Uterus (tissue), 4 donors: Measurements from ENCODE around the gene BCOR. TPM values are rescaled to one million over a fixed set of nuclear protein-coding genes. Genes with fewer than 3 reads are reported as not detected.
A peak's percentile ranks its signal among the peaks of the same experiment; 100 is the strongest.

Source experiments
- DNase-seq, 2 donors: peaks; one replicate each; pipeline ENCODE4 v3.0.0-alpha.2; 2019 to 2020
- H3K27ac ChIP-seq, 2 donors: fragments of 200-600 bp; sonication (generic); 1 replicate in 1 of 2; 2 replicates in 1 of 2; pipeline ENCODE4 v1.5.1; 2016 to 2018
- H3K27me3 ChIP-seq, 2 donors: fragments of 200-600 bp; sonication (generic); one replicate each; pipeline ENCODE4 v1.5.1; 2018 to 2019; ENCODE audit warnings: control low read depth in 1 of 2
- H3K36me3 ChIP-seq, 2 donors: fragments of 200-600 bp; sonication (generic); one replicate each; pipeline ENCODE4 v1.5.1; 2019; ENCODE audit warnings: control low read depth in 1 of 2
- H3K4me1 ChIP-seq, 2 donors: fragments of 200-600 bp; sonication (generic); one replicate each; pipeline ENCODE4 v1.5.1; 2018 to 2019; ENCODE audit warnings: control low read depth in 1 of 2
- H3K4me3 ChIP-seq, 2 donors: fragments of 200-600 bp; sonication (generic); 1 replicate in 1 of 2; 2 replicates in 1 of 2; pipeline ENCODE4 v1.5.1; 2018 to 2019; ENCODE audit warnings: mild to moderate bottlenecking in 1 of 2
- H3K9me3 ChIP-seq, 2 donors: fragments of 200-600 bp; sonication (generic); one replicate each; pipeline ENCODE4 v1.5.1; 2019; ENCODE audit warnings: control low read depth in 1 of 2
- CTCF ChIP-seq, 4 experiments: fragments of 200-600 bp in 2 of 4; fragments of 450-650 bp in 2 of 4; sonication (generic) in 2 of 4; IDR thresholded peaks; one replicate each; pipeline ENCODE4 v1.5.1; 2016 to 2019; ENCODE audit warnings: antibody characterized with exemption in 4 of 4, mild to moderate bottlenecking in 2 of 4, moderate library complexity in 1 of 4
- POLR2A ChIP-seq, 2 donors: fragments of 450-650 bp; IDR thresholded peaks; one replicate each; pipeline ENCODE4 v1.6.1; 2016; ENCODE audit warnings: antibody characterized with exemption in 2 of 2, mild to moderate bottlenecking in 1 of 2, moderate library complexity in 1 of 2
- intact Hi-C: fragments of 100-400 bp; cut with DNase I; formaldehyde crosslinking; loops from one replicate; pipeline ENCODE4 v1.15.1; 2023; ENCODE audit warnings: low total_unique reads
- total RNA-seq, 4 donors: library from RNA; depleted of rRNA in 3 of 4; stranded (reverse); fragments of >200 nt in 3 of 4; gene quantifications; one replicate each; pipeline versions ENCODE4 v1.1.0 to v1.2.4, GENCODE V29; 2014 to 2023
- donor health status: DM: yes; HTN: yes; CAD: no.

Gene BCOR
- total RNA-seq, 4 donors from 2014 or later: 10.0 to 42.4 (median 26.4) TPM

DNA sequence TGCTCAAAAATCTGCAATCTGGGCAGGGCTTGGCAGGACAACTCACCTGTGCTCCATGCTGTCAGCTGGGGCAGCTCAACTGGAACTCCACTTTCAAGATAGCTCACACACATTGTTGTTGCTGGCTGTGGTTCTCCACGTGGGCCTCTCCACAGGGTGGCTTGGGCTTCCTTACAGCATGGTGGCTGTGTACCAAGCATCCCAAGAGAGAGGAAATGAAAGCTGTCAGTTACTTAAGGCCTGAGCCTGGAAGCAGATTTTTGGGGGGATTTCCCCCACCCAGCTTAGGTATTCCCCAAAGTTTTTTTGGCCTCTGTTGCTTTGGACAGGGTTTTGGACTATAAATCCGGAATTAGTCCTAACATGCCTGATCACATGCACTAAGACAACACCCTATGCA is 81.0 kb downstream of the BCOR start:
- TF ChIP-seq POLR2A (IDR thresholded peaks at IDR 0.05) (no peak), CTCF (IDR thresholded peaks at IDR 0.05) (no peak)
- Histone ChIP-seq H3K27me3 (no peaks in the 10 kb centered on the region), H3K36me3 (no peaks in the 10 kb centered on the region), H3K4me1 (no peaks in the 10 kb centered on the region), H3K4me3 (no peak overlapping the region), H3K9me3 (no peaks in the 10 kb centered on the region), H3K27ac (no peak overlapping the region)
- intact Hi-C loops: loop anchor here (10.0 kb wide), 2 partner anchors 88 to 248 kb away; no protein-coding TSS in a partner anchor
- no peak for DNase-seq

- H3K4me3 ChIP-seq: no peak overlapping the region
- DNase-seq: no peak
- H3K4me1 ChIP-seq: no peaks in the 10 kb centered on the region
- H3K36me3 ChIP-seq: no peaks in the 10 kb centered on the region
- no peaks in the 10 kb centered on the region for H3K9me3 ChIP-seq
- H3K27ac ChIP-seq: no peak overlapping the region
- no peaks in the 10 kb centered on the region for H3K27me3 ChIP-seq
- intact Hi-C loops: loop anchor here (10.0 kb wide), 2 partner anchors 89 to 249 kb away; no protein-coding TSS in a partner anchor
- TF ChIP-seq CTCF (IDR thresholded peaks at IDR 0.05) (no peak), POLR2A (IDR thresholded peaks at IDR 0.05) (no peak)
Measured at GRCh38 chrX:40015693-40016092, 82.1 kb downstream of the BCOR start.

DNA sequence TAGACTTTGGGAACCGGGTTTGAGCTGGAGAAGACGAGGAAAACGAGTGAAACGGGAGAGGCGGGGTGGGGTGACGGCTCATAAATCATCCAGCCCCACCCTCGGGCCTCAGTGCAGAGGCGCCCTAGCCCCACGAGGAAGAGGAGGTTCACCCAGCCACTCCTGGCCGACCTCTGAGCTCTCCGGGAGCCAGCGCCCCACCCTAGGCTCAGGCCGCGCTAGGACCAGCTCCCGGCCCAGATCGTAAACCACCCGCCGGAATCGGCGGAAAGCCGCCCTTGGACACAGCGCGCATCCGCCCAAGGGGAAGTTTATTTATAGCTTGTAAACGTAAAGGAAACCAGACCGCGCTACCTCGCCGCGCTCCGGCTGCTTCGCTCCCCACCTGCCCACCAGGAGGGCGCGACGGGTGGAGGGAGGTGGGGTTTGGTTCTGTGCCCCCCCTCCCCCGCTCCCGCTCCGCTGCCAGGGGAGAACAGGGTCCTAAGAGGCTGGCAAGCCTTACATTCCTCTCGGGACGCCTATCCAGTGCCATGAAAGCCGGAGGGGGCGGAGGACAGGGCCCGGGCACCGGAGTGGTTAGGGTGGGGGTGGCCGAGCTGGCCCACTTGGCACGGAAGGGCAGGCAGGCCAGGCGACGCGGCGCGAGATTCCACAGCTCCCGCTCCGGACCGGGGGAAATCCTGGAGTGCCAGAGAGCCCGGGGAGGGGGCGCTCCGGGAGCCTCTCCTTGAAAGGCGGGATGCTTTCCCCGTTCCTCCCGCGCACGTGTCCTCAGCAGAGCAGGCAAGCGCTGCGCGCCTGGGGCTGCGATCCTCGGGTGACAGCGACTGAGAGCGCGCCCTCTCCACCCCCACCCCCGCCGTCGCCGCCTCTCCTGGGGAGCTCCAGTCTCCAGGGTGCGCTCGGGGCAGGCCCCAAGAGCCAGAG is 84.2 kb downstream of the BCOR start:
- H3K9me3 ChIP-seq: no peaks in the 10 kb centered on the region
- H3K4me3 ChIP-seq: peak overlapping the region; percentile 53 to 56
- no peaks in the 10 kb centered on the region for H3K36me3 ChIP-seq
- TF ChIP-seq CTCF (IDR thresholded peaks at IDR 0.05): no peak
- peak in 1 of 2 donors; percentile 25 for TF ChIP-seq POLR2A (IDR thresholded peaks at IDR 0.05)
- intact Hi-C loops: loop anchor here (5.0 to 10.0 kb wide), 3 partner anchors 91 to 251 kb away; no protein-coding TSS in a partner anchor
- peak; percentile 76 to 77 for DNase-seq
- H3K27ac ChIP-seq: peak overlapping the region; percentile 84 to 93
- no peaks in the 10 kb centered on the region for H3K4me1 ChIP-seq
- no peaks in the 10 kb centered on the region for H3K27me3 ChIP-seq

- TF ChIP-seq POLR2A (IDR thresholded peaks at IDR 0.05) (no peak), CTCF (IDR thresholded peaks at IDR 0.05) (no peak)
- H3K27me3 ChIP-seq: no peaks in the 10 kb centered on the region
- no peaks in the 10 kb centered on the region for H3K36me3 ChIP-seq
- intact Hi-C loops: loop anchor here (5.0 to 10.0 kb wide), 3 partner anchors 92 to 252 kb away; no protein-coding TSS in a partner anchor
- H3K9me3 ChIP-seq: no peaks in the 10 kb centered on the region
- no peaks in the 10 kb centered on the region for H3K4me1 ChIP-seq
- no peak for DNase-seq
- H3K4me3 ChIP-seq: peak overlapping the region; percentile 53 to 56
- H3K27ac ChIP-seq: peak overlapping the region; percentile 84 to 93
Measured at GRCh38 chrX:40012868-40013265, 84.9 kb downstream of the BCOR start.
